GM19468 (cell line): ENCODE results near the gene PLCB3.
"Not testable (repeated sequence)": the region's sequence is repeated elsewhere in the genome, so short reads cannot be mapped to it uniquely, and the experiment has no call there.

Experiments used
- ATAC-seq: cut with Tn5 transposase; IDR thresholded peaks from one replicate; pipeline ENCODE4 v1.9.1; 2021; ENCODE audit warnings: mild to moderate bottlenecking, moderate library complexity, moderate number of reproducible peaks; ENCODE audit not compliant: unreplicated experiment; ENCODE audit errors: extremely low read depth

Gene PLCB3

GRCh38 chr11:64314805-64315561, 63.7 kb downstream of the PLCB3 start:
- ATAC-seq: no peak

DNA sequence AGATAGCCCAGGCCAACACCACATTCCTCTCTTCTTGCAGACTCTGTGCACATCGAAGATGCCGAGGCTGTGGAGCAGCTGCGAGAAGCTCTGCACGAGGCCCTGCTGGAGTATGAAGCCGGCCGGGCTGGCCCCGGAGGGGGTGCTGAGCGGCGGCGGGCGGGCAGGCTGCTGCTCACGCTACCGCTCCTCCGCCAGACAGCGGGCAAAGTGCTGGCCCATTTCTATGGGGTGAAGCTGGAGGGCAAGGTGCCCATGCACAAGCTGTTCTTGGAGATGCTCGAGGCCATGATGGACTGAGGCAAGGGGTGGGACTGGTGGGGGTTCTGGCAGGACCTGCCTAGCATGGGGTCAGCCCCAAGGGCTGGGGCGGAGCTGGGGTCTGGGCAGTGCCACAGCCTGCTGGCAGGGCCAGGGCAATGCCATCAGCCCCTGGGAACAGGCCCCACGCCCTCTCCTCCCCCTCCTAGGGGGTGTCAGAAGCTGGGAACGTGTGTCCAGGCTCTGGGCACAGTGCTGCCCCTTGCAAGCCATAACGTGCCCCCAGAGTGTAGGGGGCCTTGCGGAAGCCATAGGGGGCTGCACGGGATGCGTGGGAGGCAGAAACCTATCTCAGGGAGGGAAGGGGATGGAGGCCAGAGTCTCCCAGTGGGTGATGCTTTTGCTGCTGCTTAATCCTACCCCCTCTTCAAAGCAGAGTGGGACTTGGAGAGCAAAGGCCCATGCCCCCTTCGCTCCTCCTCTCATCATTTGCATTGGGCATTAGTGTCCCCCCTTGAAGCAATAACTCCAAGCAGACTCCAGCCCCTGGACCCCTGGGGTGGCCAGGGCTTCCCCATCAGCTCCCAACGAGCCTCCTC, 64.6 kb downstream of the PLCB3 start:
- ATAC-seq: not testable (repeated sequence)

DNA sequence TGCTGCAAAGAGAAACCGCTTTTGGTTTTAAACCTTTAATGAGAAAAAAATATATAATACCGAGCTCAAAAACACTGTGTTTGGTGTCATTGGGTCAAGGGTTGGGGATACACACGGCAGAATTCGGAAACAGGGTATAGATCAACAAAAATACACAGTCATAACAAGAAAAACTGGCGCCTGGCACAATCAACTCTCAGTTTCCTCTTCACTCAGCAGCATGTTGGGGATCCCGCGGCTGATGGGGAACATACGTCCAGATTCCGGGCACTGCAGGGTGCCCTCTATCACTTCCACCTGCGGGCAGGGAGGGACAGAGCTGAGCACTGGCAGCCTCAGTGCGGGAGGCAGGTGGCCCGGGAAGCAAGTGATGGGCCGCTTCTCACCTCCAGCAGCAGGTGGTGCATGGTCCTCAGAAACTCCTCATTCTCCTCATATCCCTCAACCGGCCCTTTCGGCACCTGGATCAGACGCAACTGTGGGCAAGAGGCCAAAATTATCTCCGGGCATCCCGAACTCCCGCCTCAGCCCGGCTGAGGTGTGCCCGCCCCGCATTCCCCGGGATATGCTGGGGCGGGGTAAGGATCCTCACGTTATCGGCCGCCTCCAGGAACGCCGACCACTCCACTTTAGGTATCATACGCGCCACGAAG, 65.5 kb downstream of the PLCB3 start:
- no peak for ATAC-seq

DNA sequence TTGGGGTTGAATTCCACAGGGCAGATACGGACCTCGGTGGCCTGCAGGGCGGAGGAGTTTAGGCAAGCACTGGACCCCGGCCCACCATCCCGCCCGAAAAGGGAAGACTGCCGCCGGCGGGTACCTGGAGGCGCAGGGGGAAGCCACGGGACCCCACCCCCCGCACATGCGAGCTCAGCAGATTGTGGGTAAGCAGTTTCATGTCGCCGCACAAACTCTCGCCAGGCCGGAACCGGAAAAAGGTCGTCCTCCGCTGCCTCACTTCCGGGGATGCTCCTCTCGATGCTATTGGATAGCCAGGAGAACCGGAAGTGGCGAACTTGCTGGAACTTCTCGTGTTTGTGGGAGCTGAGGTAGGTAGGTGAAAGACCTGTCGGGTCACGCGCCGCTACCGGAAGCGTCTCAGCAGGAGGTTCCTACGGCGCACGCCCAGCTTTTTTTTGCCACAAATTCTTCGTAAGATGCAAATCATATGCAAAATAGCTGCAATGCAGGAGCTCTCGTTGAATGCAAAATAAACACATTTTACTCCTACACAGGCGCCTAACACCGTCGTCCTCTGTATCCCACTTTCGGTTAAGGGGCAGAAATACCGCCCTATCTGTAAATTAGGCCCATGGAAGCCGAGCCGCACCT, 66.1 kb downstream of the PLCB3 start, which contains the start of gene TRMT112:
TRMT112 (minus strand) TSS at position 235 of the 636 bp plus-strand sequence; CDS start at position 202, 33 bp downstream.
- ATAC-seq: peak; percentile 29

DNA sequence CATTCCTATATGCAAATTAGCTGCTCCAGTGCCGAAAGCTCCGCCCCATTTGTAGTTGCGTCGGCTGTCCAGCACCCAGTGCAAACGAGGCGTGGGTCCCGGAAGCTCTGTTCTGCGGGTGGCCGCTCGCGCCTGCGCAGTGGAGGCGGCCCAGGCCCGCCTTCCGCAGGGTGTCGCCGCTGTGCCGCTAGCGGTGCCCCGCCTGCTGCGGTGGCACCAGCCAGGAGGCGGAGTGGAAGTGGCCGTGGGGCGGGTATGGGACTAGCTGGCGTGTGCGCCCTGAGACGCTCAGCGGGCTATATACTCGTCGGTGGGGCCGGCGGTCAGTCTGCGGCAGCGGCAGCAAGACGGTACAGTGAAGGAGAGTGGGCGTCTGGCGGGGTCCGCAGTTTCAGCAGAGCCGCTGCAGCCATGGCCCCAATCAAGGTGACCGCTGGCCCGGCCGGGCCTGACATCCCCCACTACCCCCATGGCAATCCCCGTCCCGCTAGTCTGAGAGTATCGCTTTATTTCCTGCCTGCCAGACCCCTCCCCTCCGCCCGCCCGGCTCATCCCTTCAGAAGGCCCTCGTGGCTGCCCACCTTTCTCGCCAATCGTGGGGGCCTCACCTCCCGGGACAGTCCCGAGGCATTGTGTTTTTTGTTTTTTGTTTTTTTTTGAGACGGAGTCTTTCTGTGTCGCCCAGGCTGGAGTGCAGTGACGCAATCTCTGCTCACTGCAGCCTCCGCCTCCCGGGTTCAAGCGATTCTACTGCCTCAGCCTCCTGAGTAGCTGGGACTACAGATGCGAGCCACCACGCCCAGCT, 66.8 kb downstream of the PLCB3 start, which contains the start of gene PRDX5:
PRDX5 (plus strand) TSS at position 161 of the 805 bp plus-strand sequence; CDS start at position 256, 95 bp downstream.
- peak; percentile 82 for ATAC-seq
